Neural progenitor cell (in vitro differentiated cells): ENCODE data around the gene ISL2. TPM values are rescaled to one million over a fixed set of nuclear protein-coding genes. Genes with fewer than 3 reads are reported as not detected.

Experiments used
- DNase-seq: peaks from one replicate; pipeline ENCODE4 v3.0.0-alpha.2; 2016; ENCODE audit warnings: low spot score
- H2AFZ ChIP-seq: fragments of 200-600 bp; sonication (generic); replicated peaks from 2 replicates; pipeline ENCODE4 v1.6.1; 2016; ENCODE audit warnings: antibody characterized with exemption
- H3F3A ChIP-seq: fragments of 200-600 bp; sonication (generic); 2 replicates; pipeline ENCODE4 v1.6.1; 2016; ENCODE audit warnings: antibody characterized with exemption, low read depth
- H3K27ac ChIP-seq: fragments of 200-600 bp; sonication (generic); 2 replicates; pipeline ENCODE4 v1.5.1; 2016; ENCODE audit warnings: mild to moderate bottlenecking
- H3K27me3 ChIP-seq: fragments of 200-600 bp; sonication (generic); 2 replicates; pipeline ENCODE4 v1.6.1; 2016; ENCODE audit warnings: mild to moderate bottlenecking, moderate library complexity
- H3K36me3 ChIP-seq: fragments of 200-600 bp; sonication (generic); 2 replicates; pipeline ENCODE4 v1.5.1; 2016
- H3K4me1 ChIP-seq: fragments of 200-600 bp; sonication (generic); 2 replicates; pipeline ENCODE4 v1.6.1; 2016; ENCODE audit warnings: mixed run types
- H3K4me2 ChIP-seq: fragments of 200-600 bp; sonication (generic); 2 replicates; pipeline ENCODE4 v1.6.1; 2016
- H3K4me3 ChIP-seq: fragments of 200-600 bp; sonication (generic); 2 replicates; pipeline ENCODE4 v1.5.1; 2016
- H3K79me2 ChIP-seq: fragments of 200-600 bp; sonication (generic); 2 replicates; pipeline ENCODE4 v1.6.1; 2016; ENCODE audit warnings: low read depth
- H3K9ac ChIP-seq: fragments of 200-600 bp; sonication (generic); 2 replicates; pipeline ENCODE4 v1.6.1; 2016
- H3K9me3 ChIP-seq: fragments of 200-600 bp; sonication (generic); 2 replicates; pipeline ENCODE4 v1.5.1; 2016; ENCODE audit warnings: low read depth
- H4K20me1 ChIP-seq: fragments of 200-600 bp; sonication (generic); 2 replicates; pipeline ENCODE4 v1.6.1; 2016; ENCODE audit warnings: low read depth
- H3K27ac Mint-ChIP-seq: 3 replicates; pipeline ENCODE4 v1.8.0; 2021; ENCODE audit warnings: mixed read lengths
- H3K27me3 Mint-ChIP-seq: 2 replicates; pipeline ENCODE4 v1.8.0; 2022; ENCODE audit warnings: low read depth, mild to moderate bottlenecking, inconsistent platforms, moderate library complexity, mixed read lengths; ENCODE audit not compliant: insufficient read depth
- H3K36me3 Mint-ChIP-seq: 3 replicates; pipeline ENCODE4 v1.8.0; 2021; ENCODE audit warnings: mixed read lengths
- H3K4me1 Mint-ChIP-seq: 3 replicates; pipeline ENCODE4 v1.8.0; 2021; ENCODE audit warnings: mixed read lengths
- H3K4me3 Mint-ChIP-seq: 3 replicates; pipeline ENCODE4 v1.8.0; 2021; ENCODE audit warnings: mild to moderate bottlenecking, moderate library complexity, mixed read lengths
- H3K9me3 Mint-ChIP-seq: 3 replicates; pipeline ENCODE4 v1.8.0; 2020; ENCODE audit warnings: mixed read lengths
- EZH2 ChIP-seq: fragments of 200-600 bp; sonication (generic); IDR thresholded peaks from 2 replicates; pipeline ENCODE4 v1.6.1; 2017; ENCODE audit warnings: antibody characterized with exemption, mild to moderate bottlenecking, moderate library complexity
- EZH2phosphoT487 ChIP-seq: fragments of 200-600 bp; sonication (generic); IDR thresholded peaks from 2 replicates; pipeline ENCODE4 v1.6.1; 2017; ENCODE audit warnings: antibody characterized with exemption
- total RNA-seq: library from RNA; depleted of rRNA; stranded (reverse); fragments of >200 nt; gene quantifications from 2 replicates; pipeline ENCODE4 v1.2.3, GENCODE V29; 2015; ENCODE audit warnings: low replicate concordance
- TF ChIP-seq, protein P1 (sequence below): fragments of 200-600 bp; sonication (generic); IDR thresholded peaks from 2 replicates; pipeline ENCODE4 v1.5.1; 2017; ENCODE audit warnings: antibody characterized with exemption, mild to moderate bottlenecking

The ISL2 gene
- total RNA-seq, 1 donor from 2014 or later, result not detected

- TF ChIP-seq, protein P1, sequence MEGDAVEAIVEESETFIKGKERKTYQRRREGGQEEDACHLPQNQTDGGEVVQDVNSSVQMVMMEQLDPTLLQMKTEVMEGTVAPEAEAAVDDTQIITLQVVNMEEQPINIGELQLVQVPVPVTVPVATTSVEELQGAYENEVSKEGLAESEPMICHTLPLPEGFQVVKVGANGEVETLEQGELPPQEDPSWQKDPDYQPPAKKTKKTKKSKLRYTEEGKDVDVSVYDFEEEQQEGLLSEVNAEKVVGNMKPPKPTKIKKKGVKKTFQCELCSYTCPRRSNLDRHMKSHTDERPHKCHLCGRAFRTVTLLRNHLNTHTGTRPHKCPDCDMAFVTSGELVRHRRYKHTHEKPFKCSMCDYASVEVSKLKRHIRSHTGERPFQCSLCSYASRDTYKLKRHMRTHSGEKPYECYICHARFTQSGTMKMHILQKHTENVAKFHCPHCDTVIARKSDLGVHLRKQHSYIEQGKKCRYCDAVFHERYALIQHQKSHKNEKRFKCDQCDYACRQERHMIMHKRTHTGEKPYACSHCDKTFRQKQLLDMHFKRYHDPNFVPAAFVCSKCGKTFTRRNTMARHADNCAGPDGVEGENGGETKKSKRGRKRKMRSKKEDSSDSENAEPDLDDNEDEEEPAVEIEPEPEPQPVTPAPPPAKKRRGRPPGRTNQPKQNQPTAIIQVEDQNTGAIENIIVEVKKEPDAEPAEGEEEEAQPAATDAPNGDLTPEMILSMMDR, result no peak
- TF ChIP-seq EZH2phosphoT487, result no peak
- no peak for TF ChIP-seq EZH2
- no peak overlapping the region for H3K27ac ChIP-seq
- H3F3A ChIP-seq, result peaks cover 27% of the 10 kb centered on the region
- Mint-ChIP-seq H3K27me3 (peaks cover 52% of the 10 kb centered on the region), H3K36me3 (peaks cover 3% of the 10 kb centered on the region), H3K9me3 (peaks cover 2% of the 10 kb centered on the region), H3K4me3 (no peak overlapping the region), H3K4me1 (peaks cover 25% of the 10 kb centered on the region), H3K27ac (no peak overlapping the region)
- H4K20me1 ChIP-seq, result peaks cover 11% of the 10 kb centered on the region
- DNase-seq, result no peak
- no peaks in the 10 kb centered on the region for H3K36me3 ChIP-seq
- H3K27me3 ChIP-seq, result peaks cover 49% of the 10 kb centered on the region
- H3K9ac ChIP-seq, result no peak overlapping the region
- H3K4me3 ChIP-seq, result no peak overlapping the region
- peaks cover 9% of the 10 kb centered on the region for H3K4me1 ChIP-seq
- H3K79me2 ChIP-seq, result no peaks in the 10 kb centered on the region
- no peak overlapping the region for H3K4me2 ChIP-seq
- H2AFZ ChIP-seq, result no peak overlapping the region
- no peaks in the 10 kb centered on the region for H3K9me3 ChIP-seq
Observed at GRCh38 chr15:76332796-76333195, 3.8 kb upstream of the ISL2 start.

GRCh38 chr15:76333309-76333708, 3.3 kb upstream of the ISL2 start:
- no peak overlapping the region for H3K4me2 ChIP-seq
- H3K4me3 ChIP-seq, result no peak overlapping the region
- peaks cover 11% of the 10 kb centered on the region for H4K20me1 ChIP-seq
- peaks cover 27% of the 10 kb centered on the region for H3F3A ChIP-seq
- H3K9me3 Mint-ChIP-seq, result peaks cover 2% of the 10 kb centered on the region
- H3K9ac ChIP-seq, result no peak overlapping the region
- no peak overlapping the region for H2AFZ ChIP-seq
- H3K9me3 ChIP-seq, result no peaks in the 10 kb centered on the region
- no peaks in the 10 kb centered on the region for H3K36me3 ChIP-seq
- H3K4me1 ChIP-seq, result peaks cover 9% of the 10 kb centered on the region
- no peak for DNase-seq
- H3K27ac Mint-ChIP-seq, result no peak overlapping the region
- H3K4me3 Mint-ChIP-seq, result no peak overlapping the region
- peaks cover 54% of the 10 kb centered on the region for H3K27me3 ChIP-seq
- H3K27me3 Mint-ChIP-seq, result peaks cover 50% of the 10 kb centered on the region
- TF ChIP-seq EZH2phosphoT487, result no peak
- TF ChIP-seq, protein P1, result no peak
- TF ChIP-seq EZH2, result no peak
- H3K36me3 Mint-ChIP-seq, result peaks cover 3% of the 10 kb centered on the region
- peaks cover 25% of the 10 kb centered on the region for H3K4me1 Mint-ChIP-seq
- no peaks in the 10 kb centered on the region for H3K79me2 ChIP-seq
- H3K27ac ChIP-seq, result no peak overlapping the region

GRCh38 chr15:76333720-76334437, 2.7 kb upstream of the ISL2 start:
- H3K27ac ChIP-seq, result no peak overlapping the region
- peaks cover 56% of the 10 kb centered on the region for H3K27me3 Mint-ChIP-seq
- peak overlapping the region; percentile 10 for H3K4me3 Mint-ChIP-seq
- H3K27me3 ChIP-seq, result peaks cover 60% of the 10 kb centered on the region
- H4K20me1 ChIP-seq, result peaks cover 17% of the 10 kb centered on the region
- H3K9me3 ChIP-seq, result no peaks in the 10 kb centered on the region
- H3K4me3 ChIP-seq, result no peak overlapping the region
- H3K79me2 ChIP-seq, result no peaks in the 10 kb centered on the region
- TF ChIP-seq, protein P1, result peak; percentile 53
- TF ChIP-seq EZH2phosphoT487 (no peak), EZH2 (peak; percentile 45)
- no peak overlapping the region for H3K27ac Mint-ChIP-seq
- H2AFZ ChIP-seq, result no peak overlapping the region
- H3F3A ChIP-seq, result peaks cover 32% of the 10 kb centered on the region
- H3K9ac ChIP-seq, result no peak overlapping the region
- H3K36me3 Mint-ChIP-seq, result peaks cover 3% of the 10 kb centered on the region
- peaks cover 9% of the 10 kb centered on the region for H3K4me1 ChIP-seq
- peaks cover 2% of the 10 kb centered on the region for H3K9me3 Mint-ChIP-seq
- H3K4me1 Mint-ChIP-seq, result peaks cover 30% of the 10 kb centered on the region
- H3K36me3 ChIP-seq, result no peaks in the 10 kb centered on the region
- peak; percentile 60 for DNase-seq
- H3K4me2 ChIP-seq, result no peak overlapping the region
